ENCODE measurements around the gene IFT81.

IFT81 gene

GRCh38 chr12:110193196-110193595 lies 69.0 kb downstream of the IFT81 start:
- H3K36me3 ChIP-seq (ENCODE audit: control insufficient read depth in 2 of 2, insufficient read depth in 1 of 2, low read length in 2 of 2): peaks cover 11 to 26% of the 10 kb centered on the region in 2 experiments; a peak in 2 of 3 replicates
- H3K4me3 ChIP-seq (ENCODE audit: low read depth, low read length): no peak overlapping the region
- ChIA-PET POLR2A (no interaction called here), CTCF (no interaction called here)
- H3K9me3 ChIP-seq (ENCODE audit: control insufficient read depth, insufficient read depth, low read depth, low read length): no peaks in the 10 kb centered on the region
- H3K27ac ChIP-seq (ENCODE audit: extremely low read depth, low read depth, low read length): no peak overlapping the region
- no peaks in the 10 kb centered on the region for H3K4me1 ChIP-seq (ENCODE audit: control insufficient read depth, insufficient read depth, low read length)
- TF ChIP-seq ZNF292 (tag by site-specific recombination; IDR thresholded peaks at IDR 0.05; ENCODE audit: borderline replicate concordance, low read depth) (no peak), ZNF529 (tag by site-specific recombination; IDR thresholded peaks at IDR 0.05; ENCODE audit: insufficient replicate concordance) (no peak)

- 0 out of 2 replicates have a peak, but pooled peaks cover 3% of the 10 kb centered on the region for H3K4me1 ChIP-seq (ENCODE audit: control insufficient read depth, insufficient read depth, low read length)
- CTCF ChIA-PET: no interaction called here
- no peak overlapping the region for H3K4me3 ChIP-seq (ENCODE audit: low read depth, low read length)
- peaks cover 4 to 15% of the 10 kb centered on the region in 2 experiments; a peak in 2 of 3 replicates for H3K36me3 ChIP-seq (ENCODE audit: control insufficient read depth in 2 of 2, insufficient read depth in 1 of 2, low read length in 2 of 2)
- H3K27ac ChIP-seq (ENCODE audit: extremely low read depth, low read depth, low read length): no peak overlapping the region
- POLR2A ChIA-PET: no interaction called here
- H3K9me3 ChIP-seq (ENCODE audit: control insufficient read depth, insufficient read depth, low read depth, low read length): no peaks in the 10 kb centered on the region
- TF ChIP-seq ZNF175 (tag by site-specific recombination; IDR thresholded peaks at IDR 0.05) (no peak), ZNF2 (tag by site-specific recombination; IDR thresholded peaks at IDR 0.05) (no peak), ZNF544 (tag by site-specific recombination; IDR thresholded peaks at IDR 0.05) (no peak), ZBTB17 (tag by site-specific recombination; IDR thresholded peaks at IDR 0.05) (no peak), AEBP2 (tag by site-specific recombination; IDR thresholded peaks at IDR 0.05; ENCODE audit: borderline replicate concordance) (no peak), ZNF645 (tag by site-specific recombination; IDR thresholded peaks at IDR 0.05) (no peak), ZEB2 (tag by site-specific recombination; IDR thresholded peaks at IDR 0.05) (no peak), ZNF639 (tag by site-specific recombination; IDR thresholded peaks at IDR 0.05) (no peak), ZBTB48 (tag by site-specific recombination; IDR thresholded peaks at IDR 0.05) (no peak)
Observed at GRCh38 chr12:110197003-110197402, 72.8 kb downstream of the IFT81 start.

GRCh38 chr12:110198386-110198785 lies 74.2 kb downstream of the IFT81 start:
- peak; percentile 76 for TF ChIP-seq PRDM1 (tag by site-specific recombination; IDR thresholded peaks at IDR 0.05)
- TF ChIP-seq ZBTB49 (tag by site-specific recombination; IDR thresholded peaks at IDR 0.05; ENCODE audit: low read depth): no peak
- no peak overlapping the region for H3K27ac ChIP-seq (ENCODE audit: extremely low read depth, low read depth, low read length)
- H3K4me1 ChIP-seq (ENCODE audit: control insufficient read depth, insufficient read depth, low read length): 0 out of 2 replicates have a peak, but pooled peaks cover 3% of the 10 kb centered on the region
- H3K9me3 ChIP-seq (ENCODE audit: control insufficient read depth, insufficient read depth, low read depth, low read length): no peaks in the 10 kb centered on the region
- H3K36me3 ChIP-seq (ENCODE audit: control insufficient read depth in 2 of 2, insufficient read depth in 1 of 2, low read length in 2 of 2): peaks cover 4 to 5% of the 10 kb centered on the region in 2 experiments; a peak in 2 of 3 replicates
- H3K4me3 ChIP-seq (ENCODE audit: low read depth, low read length): no peak overlapping the region
- ChIA-PET CTCF (no interaction called here), POLR2A (interaction anchor here (1.0 kb wide), 1 partner anchor 83 kb away, joined by 3 read pairs; the partner anchor contains the start of gene ATP2A2)
